WI38 (cell line): ENCODE data around the gene KIAA1614.
A peak's percentile ranks its signal among the peaks of the same experiment; 100 is the strongest.

Experiments used
- H3K4me3 ChIP-seq: 2 replicates; pipeline ENCODE4 v1.5.1; 2011; ENCODE audit warnings: low read depth, mild to moderate bottlenecking, control low read depth, low read length
- TF ChIP-seq, protein P1 (sequence below): IDR thresholded peaks from 2 replicates; pipeline ENCODE4 v1.5.1; 2012; ENCODE audit warnings: low read depth, mild to moderate bottlenecking, control low read depth, low read length

Gene KIAA1614

GRCh38 chr1:180907313-180908055 lies 5.2 kb upstream of the KIAA1614 start:
- no peak overlapping the region for H3K4me3 ChIP-seq
- TF ChIP-seq, protein P1, sequence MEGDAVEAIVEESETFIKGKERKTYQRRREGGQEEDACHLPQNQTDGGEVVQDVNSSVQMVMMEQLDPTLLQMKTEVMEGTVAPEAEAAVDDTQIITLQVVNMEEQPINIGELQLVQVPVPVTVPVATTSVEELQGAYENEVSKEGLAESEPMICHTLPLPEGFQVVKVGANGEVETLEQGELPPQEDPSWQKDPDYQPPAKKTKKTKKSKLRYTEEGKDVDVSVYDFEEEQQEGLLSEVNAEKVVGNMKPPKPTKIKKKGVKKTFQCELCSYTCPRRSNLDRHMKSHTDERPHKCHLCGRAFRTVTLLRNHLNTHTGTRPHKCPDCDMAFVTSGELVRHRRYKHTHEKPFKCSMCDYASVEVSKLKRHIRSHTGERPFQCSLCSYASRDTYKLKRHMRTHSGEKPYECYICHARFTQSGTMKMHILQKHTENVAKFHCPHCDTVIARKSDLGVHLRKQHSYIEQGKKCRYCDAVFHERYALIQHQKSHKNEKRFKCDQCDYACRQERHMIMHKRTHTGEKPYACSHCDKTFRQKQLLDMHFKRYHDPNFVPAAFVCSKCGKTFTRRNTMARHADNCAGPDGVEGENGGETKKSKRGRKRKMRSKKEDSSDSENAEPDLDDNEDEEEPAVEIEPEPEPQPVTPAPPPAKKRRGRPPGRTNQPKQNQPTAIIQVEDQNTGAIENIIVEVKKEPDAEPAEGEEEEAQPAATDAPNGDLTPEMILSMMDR = no peak

DNA sequence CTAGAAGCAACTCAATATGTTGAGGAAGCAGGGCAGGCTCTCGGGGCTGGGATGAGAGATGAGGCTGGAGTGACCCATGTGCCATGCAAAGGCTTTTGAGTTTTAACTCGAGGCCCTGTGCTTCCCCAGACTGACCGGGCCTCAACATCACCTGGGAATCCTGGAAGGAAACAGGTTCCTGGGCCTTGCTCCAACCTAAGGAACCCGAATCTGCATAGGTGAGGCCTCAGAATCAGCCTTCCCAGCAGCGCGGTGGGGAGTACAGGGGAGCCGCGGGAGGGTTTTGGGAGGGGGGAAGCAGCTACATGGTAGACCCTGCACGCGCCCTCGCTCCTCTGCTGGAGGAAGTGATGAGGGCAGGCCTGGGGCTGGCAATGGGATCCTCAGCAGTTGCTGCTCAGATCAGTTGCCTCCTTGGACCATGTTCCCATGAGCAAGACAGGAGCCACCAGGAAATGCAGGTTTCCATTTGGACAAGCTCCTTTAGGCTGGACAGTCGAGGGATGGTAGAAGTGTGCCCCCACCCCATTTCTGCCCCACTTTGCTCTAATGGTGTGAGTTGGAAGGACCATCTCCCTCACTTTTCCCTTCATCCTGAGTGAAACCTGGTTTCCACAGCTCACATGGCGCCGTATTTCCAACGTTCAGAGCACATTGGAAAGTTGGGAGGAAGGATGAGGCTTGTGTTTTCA lies 4.5 kb upstream of the KIAA1614 start:
- no peak overlapping the region for H3K4me3 ChIP-seq
- TF ChIP-seq, protein P1 = no peak

- TF ChIP-seq, protein P1 = no peak
- H3K4me3 ChIP-seq = no peak overlapping the region
Measured at GRCh38 chr1:180909005-180909414, 3.7 kb upstream of the KIAA1614 start.

GRCh38 chr1:180909462-180909976 lies 3.2 kb upstream of the KIAA1614 start:
- H3K4me3 ChIP-seq = no peak overlapping the region
- TF ChIP-seq, protein P1 = no peak

DNA sequence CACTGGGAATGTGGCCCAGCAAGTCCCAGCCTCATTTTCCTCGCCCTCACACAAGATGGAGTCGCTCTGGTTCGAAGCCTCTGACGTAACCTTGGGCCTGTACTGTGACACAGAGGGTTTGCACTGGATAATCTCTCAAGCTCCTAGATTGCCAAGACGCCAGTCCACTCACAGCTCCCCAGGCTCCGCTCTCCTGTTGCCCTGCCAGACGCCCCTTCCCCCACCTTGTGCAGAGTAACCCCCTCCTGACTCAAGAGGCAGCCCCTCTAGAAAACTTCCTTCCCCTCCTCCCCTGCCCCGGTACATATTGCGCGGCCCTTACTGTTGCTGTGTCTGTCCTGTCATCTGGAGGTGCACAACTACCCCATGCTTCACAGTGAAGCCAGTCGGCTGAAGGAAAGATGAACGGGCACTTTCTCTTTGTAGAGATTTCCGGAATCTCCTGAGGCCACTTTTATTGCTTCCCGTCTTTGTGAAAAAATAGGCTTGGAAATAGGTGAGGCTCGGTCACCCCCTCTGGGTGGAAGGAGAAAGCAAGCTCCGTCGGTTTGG lies 981 bp upstream of the KIAA1614 start:
- H3K4me3 ChIP-seq = peak overlapping the region; percentile 70
- TF ChIP-seq, protein P1 = no peak

GRCh38 chr1:180912211-180912800 lies 391 bp upstream of the KIAA1614 start:
- TF ChIP-seq, protein P1 = no peak
- H3K4me3 ChIP-seq = peak overlapping the region; percentile 70
